IPS DF 4.7 (cell line): Measurements from ENCODE around the gene CA11.

ENCODE experiments used
- DNase-seq: peaks from one replicate; pipeline ENCODE4 v3.0.0-alpha.2; 2013; ENCODE audit warnings: low spot score; ENCODE audit errors: extremely low read depth

Gene CA11

DNA sequence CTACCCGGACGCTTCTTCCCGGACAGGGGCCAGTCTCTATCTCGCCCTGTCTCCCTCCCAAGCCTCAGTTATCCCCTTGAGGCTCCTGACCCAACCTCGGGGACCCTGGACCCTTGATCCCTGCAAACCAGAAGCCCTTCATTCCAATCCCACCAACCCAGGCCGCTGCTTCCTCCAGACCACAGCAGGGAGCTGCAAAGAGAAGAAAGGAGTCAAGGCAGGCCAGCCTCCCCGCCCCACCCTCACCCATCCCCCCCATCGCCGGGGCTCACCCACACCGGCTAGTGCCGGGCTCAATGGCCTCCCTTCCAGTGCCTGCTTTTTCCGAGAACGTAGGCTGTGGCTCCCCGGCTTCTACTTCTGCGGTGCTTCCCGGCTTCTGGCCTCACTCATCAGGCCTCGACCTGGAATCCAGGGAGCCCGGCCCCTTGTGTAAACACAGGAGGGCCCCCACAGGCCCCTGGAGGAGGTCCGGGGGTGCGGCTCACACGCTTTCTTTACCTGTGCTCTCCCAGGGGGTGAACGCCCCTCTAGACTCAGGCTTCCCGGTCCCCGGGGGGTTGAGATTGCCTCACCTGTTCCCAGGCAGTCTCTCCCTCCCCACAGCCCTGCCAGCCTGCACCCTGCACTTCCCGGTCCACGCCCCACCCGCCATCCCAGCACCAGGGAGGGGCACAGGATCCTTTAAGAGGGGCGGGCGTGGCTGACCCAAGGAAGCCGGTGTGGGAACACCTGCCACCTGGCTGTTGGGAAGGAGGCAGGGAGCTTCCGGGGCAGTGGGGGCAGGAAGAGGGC is 31.4 kb downstream of the CA11 start, which contains the start of gene FAM83E:
FAM83E (minus strand) TSS at position 641 of the 795 bp plus-strand sequence. CDS start 1,704 bp downstream, outside the sequence.
- DNase-seq, result no peak

DNA sequence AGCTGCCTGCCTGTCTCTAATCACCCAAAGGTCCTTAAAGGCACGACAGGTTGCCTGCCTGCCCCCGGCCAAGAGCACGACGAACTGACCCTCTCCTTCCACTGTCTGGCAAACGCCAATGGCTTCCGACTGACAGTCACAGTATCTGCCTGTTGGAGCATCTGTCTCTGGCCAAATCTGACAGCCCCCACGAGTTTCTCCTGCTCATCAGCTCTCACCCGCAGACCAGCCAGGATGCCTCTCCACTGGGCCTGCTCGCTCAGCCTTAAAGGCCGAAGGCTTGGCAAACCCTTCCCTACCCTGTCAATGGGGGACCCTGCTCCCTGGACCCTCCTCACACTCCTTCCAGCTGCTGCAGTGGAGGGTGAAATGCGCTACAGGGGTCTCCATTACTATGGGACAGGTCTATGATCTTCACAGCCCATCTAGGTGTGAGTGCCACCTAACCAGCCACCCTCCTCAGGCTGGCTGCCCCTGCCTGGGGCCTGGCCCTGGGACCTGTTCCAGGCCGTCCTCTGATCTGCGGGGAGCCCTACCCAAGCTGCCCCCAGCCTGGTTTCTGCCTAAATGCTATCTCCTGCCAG is 32.0 kb downstream of the CA11 start:
- no peak for DNase-seq

GRCh38 chr19:48613024-48613851 is 32.7 kb downstream of the CA11 start:
- no peak for DNase-seq

GRCh38 chr19:48611872-48612271 is 34.1 kb downstream of the CA11 start:
- DNase-seq, result no peak

DNA sequence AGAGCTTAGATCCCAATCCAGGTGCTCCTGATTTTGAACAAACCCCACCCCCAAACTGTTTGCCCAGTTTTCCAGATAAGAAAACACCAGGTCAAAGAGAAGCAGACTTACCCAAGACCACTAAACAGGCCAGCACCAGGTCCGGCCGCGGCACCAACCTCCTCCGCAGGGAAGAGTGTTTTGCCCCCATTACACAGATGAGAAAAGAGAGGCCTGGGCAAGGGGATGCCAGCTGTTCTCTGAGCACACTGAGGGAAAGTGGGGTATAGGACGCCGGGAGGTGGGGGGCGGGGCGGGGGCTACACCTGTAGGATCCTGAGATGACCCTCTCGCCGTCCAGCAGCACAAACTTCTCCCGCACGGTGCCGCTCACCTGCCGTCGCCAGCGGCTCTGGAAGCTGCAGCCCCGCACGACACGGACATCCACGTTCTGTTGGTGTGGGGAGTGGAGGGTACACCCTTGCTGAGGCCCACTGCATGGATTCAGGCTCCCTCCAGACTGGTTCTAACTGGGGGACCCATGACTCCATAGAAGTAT is 36.3 kb downstream of the CA11 start:
- no peak for DNase-seq

GRCh38 chr19:48608798-48609263 is 37.2 kb downstream of the CA11 start:
- DNase-seq, result no peak

GRCh38 chr19:48607359-48607755 is 38.6 kb downstream of the CA11 start:
- DNase-seq, result no peak

- no peak for DNase-seq
Measured at GRCh38 chr19:48606463-48607358, 39.3 kb downstream of the CA11 start, which contains the start of gene SPACA4. Gene SPACA4, plus strand, starts transcription at chr19:48606742. Its CDS starts 237 bp downstream, at chr19:48606979.

DNA sequence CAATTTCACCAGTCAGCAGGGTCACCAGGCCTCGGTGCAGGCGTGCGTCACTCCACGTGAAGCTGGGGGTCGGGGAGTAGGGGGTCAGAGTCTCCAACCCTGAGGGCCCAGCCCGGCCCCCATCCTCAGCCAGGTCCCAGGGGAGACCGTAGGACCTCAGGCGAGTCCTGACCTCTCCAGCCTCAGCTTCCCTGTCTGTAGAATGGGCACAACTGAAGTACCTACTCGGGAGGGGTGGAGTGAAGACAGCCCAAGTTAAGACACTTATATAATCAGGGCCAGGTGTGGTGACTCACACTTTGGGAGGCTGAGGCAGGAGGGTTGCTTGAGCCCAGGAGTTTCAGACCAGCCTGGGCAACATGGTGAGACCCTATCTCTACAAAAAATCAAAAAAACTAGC is 42.1 kb downstream of the CA11 start:
- no peak for DNase-seq

DNA sequence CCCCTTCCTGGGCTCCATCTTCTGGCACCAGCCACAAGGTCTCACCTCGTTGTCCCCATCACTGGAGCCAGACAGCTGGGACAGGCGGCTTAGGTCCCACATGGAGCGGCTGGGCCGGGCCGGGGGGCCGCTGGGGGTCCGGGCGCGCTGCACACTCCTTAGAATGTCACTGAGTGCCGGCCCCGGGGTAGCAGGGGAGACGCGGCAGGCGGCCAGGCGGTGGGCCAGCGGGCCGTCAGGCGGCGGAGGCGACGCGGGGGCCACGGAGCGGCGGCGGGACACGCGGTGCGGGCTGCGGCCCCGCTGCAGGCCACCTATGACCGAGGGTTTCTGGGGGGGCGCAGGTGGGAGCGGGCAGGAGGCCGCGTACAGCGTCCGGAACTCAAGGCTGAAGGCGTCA is 42.5 kb downstream of the CA11 start:
- no peak for DNase-seq

DNA sequence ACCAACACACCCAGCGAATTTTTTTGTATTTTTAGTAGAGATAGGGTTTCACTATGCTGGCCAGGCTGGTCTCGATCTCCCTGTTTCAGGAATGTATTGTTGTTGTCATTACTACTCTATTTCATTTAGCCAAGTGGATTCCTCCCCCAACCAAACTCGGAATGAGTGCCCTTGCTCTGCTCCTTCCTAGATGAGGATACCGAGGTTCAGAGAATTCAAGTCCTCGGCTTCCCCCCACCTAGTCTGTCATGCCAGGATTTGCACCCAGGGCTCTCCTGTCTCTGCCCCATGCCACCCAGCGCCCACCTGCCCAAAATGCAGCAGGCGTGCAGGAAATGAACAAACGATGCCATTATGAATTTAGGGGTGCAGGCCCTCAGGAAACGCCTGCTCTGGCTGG is 43.0 kb downstream of the CA11 start:
- DNase-seq, result no peak

DNA sequence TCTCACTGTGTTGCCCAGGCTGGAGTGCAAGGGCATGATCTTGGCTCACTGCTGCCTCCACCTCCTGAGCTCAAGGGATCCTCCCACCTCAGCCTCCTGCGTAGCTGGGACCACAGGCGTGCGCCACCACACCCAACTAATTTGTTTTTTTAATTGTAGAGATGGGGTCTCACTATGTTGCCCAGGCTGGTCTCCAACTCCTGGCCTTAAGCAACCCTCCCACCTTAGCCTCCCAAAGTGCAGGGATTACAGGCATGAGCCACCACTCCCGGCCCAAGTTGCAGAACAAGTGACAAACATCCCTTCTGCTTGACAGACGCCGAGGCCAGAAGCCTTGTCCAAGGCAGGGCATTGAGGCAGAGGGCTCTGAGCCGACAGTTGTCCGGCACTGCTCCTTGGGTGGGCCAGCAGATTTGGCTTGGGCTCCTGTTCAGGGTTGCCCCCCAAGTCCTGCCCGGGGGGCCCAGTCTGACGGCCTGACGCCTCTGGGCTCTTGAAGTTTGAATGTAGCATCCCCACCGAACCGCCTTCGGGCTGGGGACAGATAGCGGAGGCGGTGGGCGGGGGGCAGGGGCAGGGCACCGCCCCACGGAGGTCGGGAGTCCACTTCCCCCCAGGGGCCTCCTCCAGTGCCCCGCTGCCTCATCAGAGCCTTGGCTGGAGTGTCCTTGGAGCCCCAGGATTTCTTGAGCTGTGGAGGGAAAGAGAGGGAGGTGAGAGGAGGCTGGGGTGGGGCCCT is 45.1 kb downstream of the CA11 start:
- no peak for DNase-seq

GRCh38 chr19:48598996-48599700 is 46.8 kb downstream of the CA11 start:
- no peak for DNase-seq

- no peak for DNase-seq
Measured at GRCh38 chr19:48596679-48597465, 49.1 kb downstream of the CA11 start.

- no peak for DNase-seq
Measured at GRCh38 chr19:48596237-48596636, 49.8 kb downstream of the CA11 start.

GRCh38 chr19:48595833-48596232 is 50.2 kb downstream of the CA11 start:
- no peak for DNase-seq

DNA sequence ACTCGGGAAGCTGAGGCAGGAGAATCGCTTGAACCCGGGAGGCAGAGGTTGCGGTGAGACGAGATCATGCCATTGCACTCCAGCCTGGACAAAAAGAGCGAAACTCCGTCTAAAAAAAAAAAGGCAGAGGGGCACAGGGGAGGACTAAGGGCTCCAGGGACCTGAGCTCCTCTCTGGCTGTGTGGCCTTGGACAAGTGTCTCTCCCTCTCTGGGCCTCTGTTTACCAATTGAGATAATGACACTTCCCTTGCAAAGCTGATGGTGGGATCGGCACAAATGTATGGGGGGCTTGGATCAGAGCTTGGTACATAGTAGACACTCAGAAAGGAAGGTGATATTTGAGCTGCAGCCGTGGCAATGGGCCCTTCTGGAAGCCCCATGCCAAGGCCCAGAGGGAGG is 50.8 kb downstream of the CA11 start:
- DNase-seq, result no peak

DNA sequence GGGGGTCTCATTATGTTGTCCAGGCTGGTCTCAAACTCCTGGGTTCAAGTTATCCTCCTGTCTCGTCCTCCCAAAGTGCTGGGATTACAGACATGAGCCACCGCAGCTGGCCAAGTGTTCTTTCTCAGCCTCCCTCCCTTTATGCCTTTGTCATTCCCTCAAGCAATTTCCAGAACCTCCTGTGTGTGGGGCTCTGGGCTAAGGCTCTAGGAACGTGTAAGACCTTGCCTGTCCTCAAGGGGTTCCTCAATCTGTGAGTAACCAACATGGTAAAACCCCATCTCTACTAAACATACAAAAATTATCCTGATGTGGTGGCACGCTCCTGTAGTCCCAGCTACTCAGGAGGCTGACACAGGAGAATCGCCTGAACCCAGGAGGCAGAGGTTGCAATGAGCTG is 55.0 kb downstream of the CA11 start:
- no peak for DNase-seq
